ENCODE data around the gene AP2B1. TPM values are rescaled to one million over a fixed set of nuclear protein-coding genes. Genes with fewer than 3 reads are reported as not detected.

Gene AP2B1
- total and polyA plus RNA-seq, 10 donors = 16.7 to 144 (median 90.7) TPM

GRCh38 chr17:35578197-35578928, 8.8 kb upstream of the AP2B1 start, which contains the start of gene PEX12:
TSS of gene PEX12 (minus strand) at chr17:35578571. CDS start at chr17:35578021, 550 bp downstream.
- Histone ChIP-seq H3K36me3 (peaks cover 0 to 29% (median 17%) of the 10 kb centered on the region in 6 donors), H3K4me3 (peak within 1 kb of the TSS; percentile 53 to 75 (median 58)), H3K27me3 (replicated peaks in 1 of 7) (no peaks in the 10 kb centered on the region), H3K9me3 (no peaks in the 10 kb centered on the region), H3K4me1 (peaks cover 14 to 31% (median 22%) of the 10 kb centered on the region in 6 donors), H3K27ac (peak within 1 kb of the TSS; percentile 88 to 95 (median 92))
- peak; percentile 95 for DNase-seq
- WGBS, 5 donors = 0% methylated on average over 43 to 45 of the region's 45 CpGs
- TF ChIP-seq POLR2AphosphoS5 (IDR thresholded peaks at IDR 0.05) (peak; percentile 93 to 97 (median 94)), CTCF (IDR thresholded peaks at IDR 0.05 in 8 of 11, conservative IDR thresholded peaks at IDR 0.05 in 3 of 11) (peak in 2 of 11 experiments; percentile 19 to 22), POLR2A (IDR thresholded peaks at IDR 0.05) (peak in 2 of 3 donors; percentile 8 to 54)
- intact Hi-C loops (cut with DNase I; ENCODE audit: low total_unique reads) = no loop called here

- H3K36me3 ChIP-seq = peaks cover 0 to 23% (median 12%) of the 10 kb centered on the region in 6 donors
- WGBS, 5 donors = 2 to 6% (median 3%) methylated on average over 11 of the region's 11 CpGs
- H3K27ac ChIP-seq = peak overlapping the region; percentile 88 to 95 (median 92)
- DNase-seq = no peak
- intact Hi-C loops (cut with DNase I; ENCODE audit: low total_unique reads) = no loop called here
- TF ChIP-seq POLR2A (IDR thresholded peaks at IDR 0.05) = no peak
- no peak for TF ChIP-seq POLR2AphosphoS5 (IDR thresholded peaks at IDR 0.05)
- TF ChIP-seq CTCF (IDR thresholded peaks at IDR 0.05 in 8 of 11, conservative IDR thresholded peaks at IDR 0.05 in 3 of 11) = no peak
- H3K9me3 ChIP-seq = no peaks in the 10 kb centered on the region
- no peaks in the 10 kb centered on the region for H3K27me3 ChIP-seq (replicated peaks in 1 of 7)
- peaks cover 14 to 31% (median 22%) of the 10 kb centered on the region in 6 donors for H3K4me1 ChIP-seq
- peak overlapping the region; percentile 53 to 75 (median 58) for H3K4me3 ChIP-seq
Measured at GRCh38 chr17:35578929-35579432, 8.1 kb upstream of the AP2B1 start.

- no peaks in the 10 kb centered on the region for H3K9me3 ChIP-seq
- H3K27ac ChIP-seq = no peak overlapping the region
- DNase-seq = no peak
- H3K27me3 ChIP-seq (replicated peaks in 1 of 7) = no peaks in the 10 kb centered on the region
- TF ChIP-seq POLR2A (IDR thresholded peaks at IDR 0.05) (no peak), CTCF (IDR thresholded peaks at IDR 0.05 in 8 of 11, conservative IDR thresholded peaks at IDR 0.05 in 3 of 11) (no peak), POLR2AphosphoS5 (IDR thresholded peaks at IDR 0.05) (no peak)
- no peak overlapping the region for H3K4me3 ChIP-seq
- peaks cover 14 to 31% (median 23%) of the 10 kb centered on the region in 6 donors for H3K4me1 ChIP-seq
- no peaks in the 10 kb centered on the region for H3K36me3 ChIP-seq
- intact Hi-C loops (cut with DNase I; ENCODE audit: low total_unique reads) = no loop called here
- 71 to 100% (median 82%) methylated on average over 1 of the region's 1 CpG for WGBS, 5 donors
Measured at GRCh38 chr17:35584061-35584460, 3.1 kb upstream of the AP2B1 start.

GRCh38 chr17:35586569-35587073, 501 bp upstream of the AP2B1 start:
- H3K36me3 ChIP-seq = peaks cover 0 to 3% (median 0%) of the 10 kb centered on the region in 6 donors
- peak overlapping the region; percentile 90 to 97 (median 96) for H3K27ac ChIP-seq
- TF ChIP-seq POLR2A (IDR thresholded peaks at IDR 0.05) = no peak
- TF ChIP-seq POLR2AphosphoS5 (IDR thresholded peaks at IDR 0.05) = no peak
- no peak for TF ChIP-seq CTCF (IDR thresholded peaks at IDR 0.05 in 8 of 11, conservative IDR thresholded peaks at IDR 0.05 in 3 of 11)
- peak overlapping the region; percentile 53 to 81 (median 65) for H3K4me3 ChIP-seq
- no peaks in the 10 kb centered on the region for H3K9me3 ChIP-seq
- no peak for DNase-seq
- intact Hi-C loops (cut with DNase I; ENCODE audit: low total_unique reads) = no loop called here
- WGBS, 5 donors = 23 to 30% (median 27%) methylated on average over 7 of the region's 7 CpGs
- no peaks in the 10 kb centered on the region for H3K27me3 ChIP-seq (replicated peaks in 1 of 7)
- H3K4me1 ChIP-seq = peaks cover 14 to 49% (median 33%) of the 10 kb centered on the region in 6 donors

All from spleen (tissue), 11 donors.